MM.1S (cell line): ENCODE measurements around the gene CER1.
A peak's percentile ranks its signal among the peaks of the same experiment; 100 is the strongest.

Source experiments
- DNase-seq: peaks from one replicate; pipeline ENCODE4 v3.0.0-alpha.2; 2015
- H2AFZ ChIP-seq: fragments of 300-600 bp; sonication (generic); 2 replicates; pipeline ENCODE4 v1.6.0; 2016; ENCODE audit warnings: antibody characterized with exemption, low read length
- H3F3A ChIP-seq: fragments of 300-600 bp; sonication (generic); 2 replicates; pipeline ENCODE4 v1.6.1; 2016; ENCODE audit warnings: mild to moderate bottlenecking, antibody characterized with exemption, low read length, moderate library complexity, mixed read lengths; ENCODE audit not compliant: insufficient read depth
- H3K27ac ChIP-seq: fragments of 300-600 bp; sonication (generic); 2 replicates; pipeline ENCODE4 v1.5.1; 2016; ENCODE audit warnings: mild to moderate bottlenecking, low read length
- H3K27me3 ChIP-seq: fragments of 300-600 bp; sonication (generic); replicated peaks from 2 replicates; pipeline ENCODE4 v1.6.0; 2016; ENCODE audit warnings: low read length; ENCODE audit not compliant: insufficient read depth
- H3K36me3 ChIP-seq: fragments of 300-600 bp; sonication (generic); replicated peaks from 2 replicates; pipeline ENCODE4 v1.6.1; 2016; ENCODE audit warnings: mild to moderate bottlenecking, low read length, mixed read lengths; ENCODE audit not compliant: insufficient read depth
- H3K4me1 ChIP-seq: fragments of 300-600 bp; sonication (generic); 2 replicates; pipeline ENCODE4 v1.6.1; 2016; ENCODE audit warnings: low read length, mixed read lengths
- H3K4me2 ChIP-seq: fragments of 300-600 bp; sonication (generic); 2 replicates; pipeline ENCODE4 v1.6.0; 2016; ENCODE audit warnings: low read depth, low read length
- H3K4me3 ChIP-seq: fragments of 300-600 bp; sonication (generic); 2 replicates; pipeline ENCODE4 v1.5.1; 2016; ENCODE audit warnings: low read length, mixed read lengths
- H3K79me2 ChIP-seq: fragments of 300-600 bp; sonication (generic); 2 replicates; pipeline ENCODE4 v1.6.1; 2016; ENCODE audit warnings: mixed run types, low read length, mixed read lengths
- H3K9ac ChIP-seq: fragments of 300-600 bp; sonication (generic); 2 replicates; pipeline ENCODE4 v1.6.1; 2016; ENCODE audit warnings: low read length, mixed read lengths
- H3K9me2 ChIP-seq: fragments of 300-600 bp; sonication (generic); replicated peaks from 2 replicates; pipeline ENCODE4 v1.6.1; 2016; ENCODE audit warnings: mild to moderate bottlenecking, low read length, mixed read lengths; ENCODE audit not compliant: insufficient read depth
- H3K9me3 ChIP-seq: fragments of 300-600 bp; sonication (generic); replicated peaks from 2 replicates; pipeline ENCODE4 v1.6.1; 2016; ENCODE audit warnings: mild to moderate bottlenecking, low read length, mixed read lengths; ENCODE audit not compliant: insufficient read depth
- H4K20me1 ChIP-seq: fragments of 300-600 bp; sonication (generic); 2 replicates; pipeline ENCODE4 v1.6.1; 2016; ENCODE audit warnings: mild to moderate bottlenecking, low read length, moderate library complexity, mixed read lengths; ENCODE audit not compliant: insufficient read depth
- CTCF ChIP-seq: fragments of 300-600 bp; sonication (generic); IDR thresholded peaks from 2 replicates; pipeline ENCODE4 v1.5.1; 2016; ENCODE audit warnings: antibody characterized with exemption, low read length, mixed read lengths
- EZH2 ChIP-seq: fragments of 300-600 bp; sonication (generic); optimal IDR thresholded peaks from 2 replicates; pipeline ENCODE3; 2017; ENCODE audit warnings: low read depth, mild to moderate bottlenecking, antibody characterized with exemption, low read length, mixed read lengths
- EZH2phosphoT487 ChIP-seq: fragments of 300-600 bp; sonication (generic); IDR thresholded peaks from 2 replicates; pipeline ENCODE4 v1.6.1; 2018; ENCODE audit warnings: antibody characterized with exemption, low read length

CER1 gene

GRCh38 chr9:14704281-14704680, 18.3 kb downstream of the CER1 start:
- H2AFZ ChIP-seq = no peak overlapping the region
- no peaks in the 10 kb centered on the region for H3K9me2 ChIP-seq
- no peaks in the 10 kb centered on the region for H3K4me1 ChIP-seq
- no peaks in the 10 kb centered on the region for H3K79me2 ChIP-seq
- no peaks in the 10 kb centered on the region for H4K20me1 ChIP-seq
- H3K4me2 ChIP-seq = no peak overlapping the region
- H3K9me3 ChIP-seq = no peaks in the 10 kb centered on the region
- no peak overlapping the region for H3K4me3 ChIP-seq
- no peaks in the 10 kb centered on the region for H3F3A ChIP-seq
- TF ChIP-seq EZH2phosphoT487 (no peak), CTCF (no peak), EZH2 (no peak)
- H3K27ac ChIP-seq = no peak overlapping the region
- H3K27me3 ChIP-seq = no peaks in the 10 kb centered on the region
- no peak overlapping the region for H3K9ac ChIP-seq
- H3K36me3 ChIP-seq = no peaks in the 10 kb centered on the region
- DNase-seq = no peak

- H3K27ac ChIP-seq = no peak overlapping the region
- no peak for DNase-seq
- no peaks in the 10 kb centered on the region for H3K4me1 ChIP-seq
- H2AFZ ChIP-seq = no peak overlapping the region
- H3K36me3 ChIP-seq = no peaks in the 10 kb centered on the region
- no peaks in the 10 kb centered on the region for H3K79me2 ChIP-seq
- no peak overlapping the region for H3K9ac ChIP-seq
- H4K20me1 ChIP-seq = no peaks in the 10 kb centered on the region
- H3K4me2 ChIP-seq = no peak overlapping the region
- no peak for TF ChIP-seq EZH2
- TF ChIP-seq CTCF = no peak
- no peak for TF ChIP-seq EZH2phosphoT487
- H3K9me3 ChIP-seq = no peaks in the 10 kb centered on the region
- no peak overlapping the region for H3K4me3 ChIP-seq
- H3K27me3 ChIP-seq = no peaks in the 10 kb centered on the region
- no peaks in the 10 kb centered on the region for H3F3A ChIP-seq
- no peaks in the 10 kb centered on the region for H3K9me2 ChIP-seq
These were observed 20.3 kb downstream of the CER1 start for GRCh38 chr9:14702200-14702720.

GRCh38 chr9:14693251-14693861, 29.2 kb downstream of the CER1 start, which contains the start of gene ZDHHC21:
TSS of gene ZDHHC21 (minus strand) at chr9:14693432. CDS start at chr9:14674340, 19,092 bp downstream.
- TF ChIP-seq EZH2 (no peak), CTCF (no peak), EZH2phosphoT487 (no peak)
- Histone ChIP-seq H3K4me3 (peak within 1 kb of the TSS; percentile 61), H3K27me3 (no peaks in the 10 kb centered on the region), H3K9me3 (no peaks in the 10 kb centered on the region), H3K27ac (peak within 1 kb of the TSS; percentile 65; the same call in 1 of the 2 replicates), H4K20me1 (no peaks in the 10 kb centered on the region), H3K4me1 (0 out of 2 replicates have a peak, but pooled peaks cover 4% of the 10 kb centered on the region), H3K9me2 (no peaks in the 10 kb centered on the region), H3K79me2 (peaks cover 32% of the 10 kb centered on the region), H2AFZ (peak within 1 kb of the TSS; percentile 77), H3K36me3 (no peaks in the 10 kb centered on the region), H3F3A (peaks cover 7% of the 10 kb centered on the region; the same call in 1 of the 2 replicates), H3K9ac (peak within 1 kb of the TSS; percentile 51), H3K4me2 (peak within 1 kb of the TSS; percentile 60; the same call in 1 of the 2 replicates)
- DNase-seq = peak; percentile 65
